Neural progenitor cell (in vitro differentiated cells): ENCODE measurements around the gene TCAIM. TPM values are rescaled to one million over a fixed set of nuclear protein-coding genes. Genes with fewer than 3 reads are reported as not detected.
"Not testable (repeated sequence)": the region's sequence is repeated elsewhere in the genome, so short reads cannot be mapped to it uniquely, and the experiment has no call there.

ENCODE experiments used
- DNase-seq: peaks from one replicate; pipeline ENCODE4 v3.0.0-alpha.2; 2016; ENCODE audit warnings: low spot score
- H2AFZ ChIP-seq: fragments of 200-600 bp; sonication (generic); replicated peaks from 2 replicates; pipeline ENCODE4 v1.6.1; 2016; ENCODE audit warnings: antibody characterized with exemption
- H3F3A ChIP-seq: fragments of 200-600 bp; sonication (generic); 2 replicates; pipeline ENCODE4 v1.6.1; 2016; ENCODE audit warnings: antibody characterized with exemption, low read depth
- H3K27ac ChIP-seq: fragments of 200-600 bp; sonication (generic); 2 replicates; pipeline ENCODE4 v1.5.1; 2016; ENCODE audit warnings: mild to moderate bottlenecking
- H3K27me3 ChIP-seq: fragments of 200-600 bp; sonication (generic); 2 replicates; pipeline ENCODE4 v1.6.1; 2016; ENCODE audit warnings: mild to moderate bottlenecking, moderate library complexity
- H3K36me3 ChIP-seq: fragments of 200-600 bp; sonication (generic); 2 replicates; pipeline ENCODE4 v1.5.1; 2016
- H3K4me1 ChIP-seq: fragments of 200-600 bp; sonication (generic); 2 replicates; pipeline ENCODE4 v1.6.1; 2016; ENCODE audit warnings: mixed run types
- H3K4me2 ChIP-seq: fragments of 200-600 bp; sonication (generic); 2 replicates; pipeline ENCODE4 v1.6.1; 2016
- H3K4me3 ChIP-seq: fragments of 200-600 bp; sonication (generic); 2 replicates; pipeline ENCODE4 v1.5.1; 2016
- H3K79me2 ChIP-seq: fragments of 200-600 bp; sonication (generic); 2 replicates; pipeline ENCODE4 v1.6.1; 2016; ENCODE audit warnings: low read depth
- H3K9ac ChIP-seq: fragments of 200-600 bp; sonication (generic); 2 replicates; pipeline ENCODE4 v1.6.1; 2016
- H3K9me3 ChIP-seq: fragments of 200-600 bp; sonication (generic); 2 replicates; pipeline ENCODE4 v1.5.1; 2016; ENCODE audit warnings: low read depth
- H4K20me1 ChIP-seq: fragments of 200-600 bp; sonication (generic); 2 replicates; pipeline ENCODE4 v1.6.1; 2016; ENCODE audit warnings: low read depth
- H3K27ac Mint-ChIP-seq: 3 replicates; pipeline ENCODE4 v1.8.0; 2021; ENCODE audit warnings: mixed read lengths
- H3K27me3 Mint-ChIP-seq: 2 replicates; pipeline ENCODE4 v1.8.0; 2022; ENCODE audit warnings: low read depth, mild to moderate bottlenecking, inconsistent platforms, moderate library complexity, mixed read lengths; ENCODE audit not compliant: insufficient read depth
- H3K36me3 Mint-ChIP-seq: 3 replicates; pipeline ENCODE4 v1.8.0; 2021; ENCODE audit warnings: mixed read lengths
- H3K4me1 Mint-ChIP-seq: 3 replicates; pipeline ENCODE4 v1.8.0; 2021; ENCODE audit warnings: mixed read lengths
- H3K4me3 Mint-ChIP-seq: 3 replicates; pipeline ENCODE4 v1.8.0; 2021; ENCODE audit warnings: mild to moderate bottlenecking, moderate library complexity, mixed read lengths
- H3K9me3 Mint-ChIP-seq: 3 replicates; pipeline ENCODE4 v1.8.0; 2020; ENCODE audit warnings: mixed read lengths
- CTCF ChIP-seq: fragments of 200-600 bp; sonication (generic); IDR thresholded peaks from 2 replicates; pipeline ENCODE4 v1.5.1; 2017; ENCODE audit warnings: antibody characterized with exemption, mild to moderate bottlenecking
- EZH2 ChIP-seq: fragments of 200-600 bp; sonication (generic); IDR thresholded peaks from 2 replicates; pipeline ENCODE4 v1.6.1; 2017; ENCODE audit warnings: antibody characterized with exemption, mild to moderate bottlenecking, moderate library complexity
- EZH2phosphoT487 ChIP-seq: fragments of 200-600 bp; sonication (generic); IDR thresholded peaks from 2 replicates; pipeline ENCODE4 v1.6.1; 2017; ENCODE audit warnings: antibody characterized with exemption
- total RNA-seq: library from RNA; depleted of rRNA; stranded (reverse); fragments of >200 nt; gene quantifications from 2 replicates; pipeline ENCODE4 v1.2.3, GENCODE V29; 2015; ENCODE audit warnings: low replicate concordance

The TCAIM gene
- total RNA-seq, 1 donor from 2014 or later = 31.8 TPM

GRCh38 chr3:44416031-44417030, 77.8 kb downstream of the TCAIM start:
- Histone ChIP-seq H3K9me3 (no peaks in the 10 kb centered on the region), H3K9ac (no peak overlapping the region), H4K20me1 (no peaks in the 10 kb centered on the region), H3K36me3 (no peaks in the 10 kb centered on the region), H3K27me3 (no peaks in the 10 kb centered on the region), H3K4me2 (no peak overlapping the region), H3F3A (no peaks in the 10 kb centered on the region), H2AFZ (no peak overlapping the region), H3K27ac (no peak overlapping the region), H3K4me3 (no peak overlapping the region), H3K79me2 (no peaks in the 10 kb centered on the region), H3K4me1 (no peaks in the 10 kb centered on the region)
- Mint-ChIP-seq H3K27ac (no peak overlapping the region), H3K36me3 (no peaks in the 10 kb centered on the region), H3K9me3 (peaks cover 6% of the 10 kb centered on the region), H3K4me1 (peaks cover 15% of the 10 kb centered on the region), H3K27me3 (peaks cover 12% of the 10 kb centered on the region), H3K4me3 (no peak overlapping the region)
- TF ChIP-seq EZH2 = no peak
- TF ChIP-seq CTCF = no peak
- no peak for TF ChIP-seq EZH2phosphoT487
- DNase-seq = no peak

- not testable (repeated sequence) for H3K4me3 Mint-ChIP-seq, H3K27me3 Mint-ChIP-seq
These were observed 79.6 kb downstream of the TCAIM start for GRCh38 chr3:44418118-44418517.

GRCh38 chr3:44418549-44418948, 80.0 kb downstream of the TCAIM start:
- H3F3A ChIP-seq = no peaks in the 10 kb centered on the region
- TF ChIP-seq CTCF (peak; percentile 45), EZH2 (no peak)
- no peak overlapping the region for H3K4me3 ChIP-seq
- peak overlapping the region; percentile 12 for H2AFZ ChIP-seq
- Mint-ChIP-seq H3K27me3 (peaks cover 8% of the 10 kb centered on the region), H3K36me3 (no peaks in the 10 kb centered on the region), H3K4me1 (peaks cover 13% of the 10 kb centered on the region), H3K27ac (peak overlapping the region; percentile 35), H3K4me3 (peak overlapping the region; percentile 13), H3K9me3 (peaks cover 6% of the 10 kb centered on the region)
- H4K20me1 ChIP-seq = no peaks in the 10 kb centered on the region
- H3K9ac ChIP-seq = no peak overlapping the region
- H3K36me3 ChIP-seq = no peaks in the 10 kb centered on the region
- no peaks in the 10 kb centered on the region for H3K4me1 ChIP-seq
- no peak overlapping the region for H3K27ac ChIP-seq
- H3K27me3 ChIP-seq = no peaks in the 10 kb centered on the region
- H3K9me3 ChIP-seq = no peaks in the 10 kb centered on the region
- no peak overlapping the region for H3K4me2 ChIP-seq
- DNase-seq = peak; percentile 42
- H3K79me2 ChIP-seq = no peaks in the 10 kb centered on the region

More at GRCh38 chr3:44418118-44418517, 79.6 kb downstream of the TCAIM start:
- H3K36me3 Mint-ChIP-seq, H2AFZ ChIP-seq, H3K4me2 ChIP-seq, H3F3A ChIP-seq, H3K27ac ChIP-seq, H4K20me1 ChIP-seq, H3K36me3 ChIP-seq, H3K9me3 ChIP-seq, H3K4me3 ChIP-seq, H3K9me3 Mint-ChIP-seq, H3K27me3 ChIP-seq, H3K27ac Mint-ChIP-seq, H3K9ac ChIP-seq, H3K79me2 ChIP-seq, DNase-seq, H3K4me1 ChIP-seq: not testable (repeated sequence)
- peaks cover 13% of the 10 kb centered on the region for H3K4me1 Mint-ChIP-seq
